Measurements from ENCODE around the gene ITGB5. TPM values are rescaled to one million over a fixed set of nuclear protein-coding genes. Genes with fewer than 3 reads are reported as not detected.

The ITGB5 gene
- total and polyA plus RNA-seq, 2 donors (not counting 3 experiments of a cell fraction or from before 2014, with no cell fraction given) = 144 to 170 TPM

GRCh38 chr3:124752051-124752450, 135.1 kb downstream of the ITGB5 start:
- no peak for FAIRE-seq
- H3K9me1 ChIP-seq (replicated peaks; ENCODE audit: control insufficient read depth, extremely low read depth, insufficient read depth, low read length) = no peaks in the 10 kb centered on the region
- dilution Hi-C loops (cut with MboI; ENCODE audit: extremely low pct_ligation_motif_present, low sequenced_read_pairs) (loop anchor here (25.0 kb wide), 1 partner anchor 135 kb away; the partner anchor contains the start of gene ITGB5), intact Hi-C loops (cut with micrococcal nuclease) (no loop called here)
- H3K27me3 ChIP-seq (ENCODE audit: control insufficient read depth in 2 of 2, insufficient read depth in 2 of 2, low read length in 2 of 2) = no peaks in the 10 kb centered on the region
- no peaks in the 10 kb centered on the region for H3K9me3 ChIP-seq (replicated peaks; ENCODE audit: control insufficient read depth, insufficient read depth, low read length)
- no peak overlapping the region for H2AFZ ChIP-seq (ENCODE audit: low read depth, low read length)
- H4K20me1 ChIP-seq (replicated peaks; ENCODE audit: control insufficient read depth, extremely low read depth, insufficient read depth, low read length) = no peaks in the 10 kb centered on the region
- H3K4me3 ChIP-seq (replicated peaks in 1 of 3; ENCODE audit: insufficient read depth in 1 of 3, low read depth in 1 of 3, low read length in 3 of 3) = no peak overlapping the region
- POLR2A ChIA-PET = no interaction called here
- CTCF ChIA-PET = interaction anchor here (1.0 to 1.1 kb wide), 2 partner anchors 9 to 149 kb away, joined by 5 to 6 read pairs; no protein-coding TSS in a partner anchor
- no peaks in the 10 kb centered on the region for H3K36me3 ChIP-seq (ENCODE audit: control insufficient read depth in 2 of 2, extremely low read depth in 1 of 2, insufficient read depth in 2 of 2, low read length in 2 of 2)
- H3K4me2 ChIP-seq (ENCODE audit: insufficient read depth, low read length) = no peak overlapping the region
- TF ChIP-seq CTCF (IDR thresholded peaks at IDR 0.05; ENCODE audit: extremely low read depth in 1 of 2, insufficient read depth in 1 of 2, low read depth in 1 of 2, low read length in 2 of 2) (no peak), POLR2AphosphoS5 (IDR thresholded peaks at IDR 0.05; ENCODE audit: insufficient read depth, low read depth, low read length) (no peak), POLR2A (IDR thresholded peaks at IDR 0.05; ENCODE audit: low read depth, low read length) (no peak), JUN (IDR thresholded peaks at IDR 0.05; ENCODE audit: borderline replicate concordance, insufficient read depth, insufficient read length, low read depth) (no peak), GATA2 (IDR thresholded peaks at IDR 0.05; ENCODE audit: insufficient read depth, insufficient read length, low read depth, low read length) (no peak), FOS (IDR thresholded peaks at IDR 0.05; ENCODE audit: borderline replicate concordance, insufficient read depth, low read length) (no peak), MYC (IDR thresholded peaks at IDR 0.05; ENCODE audit: low read depth, low read length) (no peak), MAX (IDR thresholded peaks at IDR 0.05; ENCODE audit: insufficient read depth, insufficient read length) (no peak), EZH2 (IDR thresholded peaks at IDR 0.05; ENCODE audit: borderline replicate concordance, low read depth, low read length, severe bottlenecking) (no peak)
- no peak overlapping the region for H3K9ac ChIP-seq (replicated peaks; ENCODE audit: extremely low read depth, insufficient read depth, low read length)
- no peaks in the 10 kb centered on the region for H3K79me2 ChIP-seq (ENCODE audit: control insufficient read depth, insufficient read depth, low read length)
- no peak for DNase-seq (ENCODE audit: low read depth, low spot score)
- H3K27ac ChIP-seq (ENCODE audit: insufficient read depth, low read depth, low read length) = no peak overlapping the region
- no peaks in the 10 kb centered on the region for H3K4me1 ChIP-seq (ENCODE audit: control insufficient read depth, extremely low read depth, insufficient read depth, low read length)
- no TSS peak for BruUV-seq (replicated peaks)

Measured in endothelial cell of umbilical vein (primary cell).